HEK293 (cell line): Measurements from ENCODE around the gene MAP3K13.

ENCODE experiments used
- CTCF ChIA-PET: fragments of 350-600 bp; formaldehyde crosslinking; extraction: SDS; loops from one replicate; lab custom pipeline; 2021; ENCODE audit warnings: antibody characterized with exemption; lab: Yijun Ruan, JAX
- POLR2A ChIA-PET: fragments of 300-600 bp; formaldehyde crosslinking; extraction: SDS; loops from one replicate; lab custom pipeline; 2020; ENCODE audit warnings: antibody characterized with exemption, inconsistent platforms; lab: Yijun Ruan, JAX
- H3K27ac ChIP-seq: fragments of 200-500 bp; sonication (Bioruptor generic); 2 replicates; pipeline ENCODE4 v1.5.1; 2014; ENCODE audit warnings: low read depth, low read length, control low read depth, inconsistent platforms; ENCODE audit errors: extremely low read depth
- H3K36me3 ChIP-seq, 2 experiments: fragments of 200-500 bp in 1 of 2; sonication (Bioruptor generic) in 1 of 2; 1 replicate in 1 of 2; 2 replicates in 1 of 2; pipeline ENCODE4 v1.5.1; 2014 to 2017; ENCODE audit warnings: inconsistent platforms in 2 of 2, low read length in 2 of 2; ENCODE audit not compliant: control insufficient read depth in 2 of 2, insufficient read depth in 1 of 2
- H3K4me1 ChIP-seq: fragments of 200-500 bp; sonication (Bioruptor generic); 2 replicates; pipeline ENCODE4 v1.5.1; 2014; ENCODE audit warnings: mild to moderate bottlenecking, low read length, inconsistent platforms; ENCODE audit not compliant: control insufficient read depth, insufficient read depth
- H3K4me3 ChIP-seq: 2 replicates; pipeline ENCODE4 v1.5.1; 2011; ENCODE audit warnings: low read depth, mild to moderate bottlenecking, control low read depth, low read length, moderate library complexity
- H3K9me3 ChIP-seq: fragments of 200-500 bp; sonication (Bioruptor generic); 2 replicates; pipeline ENCODE4 v1.5.1; 2014; ENCODE audit warnings: low read depth, low read length, inconsistent platforms; ENCODE audit not compliant: control insufficient read depth, insufficient read depth
- GFI1B ChIP-seq: fragments of 450-650 bp; formaldehyde crosslinking; IDR thresholded peaks from 2 replicates; pipeline ENCODE4 v1.5.1; 2016; ENCODE audit warnings: missing biosample characterization, missing genetic modification characterization
- KLF9 ChIP-seq: fragments of 450-650 bp; formaldehyde crosslinking; IDR thresholded peaks from 2 replicates; pipeline ENCODE4 v1.5.1; 2016; ENCODE audit warnings: missing biosample characterization, missing genetic modification characterization, low read depth
- PRDM10 ChIP-seq: fragments of 450-650 bp; formaldehyde crosslinking; IDR thresholded peaks from 2 replicates; pipeline ENCODE4 v1.5.1; 2016; ENCODE audit warnings: missing biosample characterization, missing genetic modification characterization
- PRDM6 ChIP-seq: fragments of 450-650 bp; formaldehyde crosslinking; IDR thresholded peaks from 2 replicates; pipeline ENCODE4 v1.5.1; 2017; ENCODE audit warnings: missing biosample characterization, missing genetic modification characterization
- TCF7L2 ChIP-seq: IDR thresholded peaks from 2 replicates; pipeline ENCODE4 v1.6.1; 2011; ENCODE audit warnings: low read depth, mild to moderate bottlenecking, inconsistent platforms, low read length, moderate library complexity, borderline replicate concordance
- ZIC2 ChIP-seq: fragments of 450-650 bp; formaldehyde crosslinking; IDR thresholded peaks from 2 replicates; pipeline ENCODE4 v1.5.1; 2016; ENCODE audit warnings: missing biosample characterization, missing genetic modification characterization
- ZNF133 ChIP-seq: fragments of 450-650 bp; formaldehyde crosslinking; IDR thresholded peaks from 2 replicates; pipeline ENCODE4 v1.5.1; 2016; ENCODE audit warnings: missing biosample characterization, missing genetic modification characterization
- ZNF169 ChIP-seq: fragments of 450-650 bp; formaldehyde crosslinking; IDR thresholded peaks from 2 replicates; pipeline ENCODE4 v1.5.1; 2016; ENCODE audit warnings: missing biosample characterization, missing genetic modification characterization
- ZNF324 ChIP-seq: fragments of 450-650 bp; formaldehyde crosslinking; IDR thresholded peaks from 2 replicates; pipeline ENCODE4 v1.5.1; 2016; ENCODE audit warnings: missing biosample characterization, missing genetic modification characterization
- ZNF335 ChIP-seq: fragments of 450-650 bp; formaldehyde crosslinking; conservative IDR thresholded peaks from 2 replicates; pipeline ENCODE4 v1.5.1; 2016; ENCODE audit warnings: missing biosample characterization, missing genetic modification characterization
- ZNF394 ChIP-seq: fragments of 450-650 bp; formaldehyde crosslinking; IDR thresholded peaks from 2 replicates; pipeline ENCODE4 v1.5.1; 2016; ENCODE audit warnings: missing biosample characterization, missing genetic modification characterization, mild to moderate bottlenecking, moderate library complexity, borderline replicate concordance
- ZNF510 ChIP-seq: fragments of 450-650 bp; formaldehyde crosslinking; IDR thresholded peaks from 2 replicates; pipeline ENCODE4 v1.5.1; 2018; ENCODE audit warnings: mild to moderate bottlenecking, missing genetic modification characterization, missing biosample characterization; ENCODE audit not compliant: insufficient replicate concordance
- ZNF513 ChIP-seq: fragments of 450-650 bp; IDR thresholded peaks from 2 replicates; pipeline ENCODE4 v1.5.1; 2018; ENCODE audit warnings: missing biosample characterization, missing genetic modification characterization
- ZNF555 ChIP-seq: fragments of 450-650 bp; formaldehyde crosslinking; conservative IDR thresholded peaks from 2 replicates; pipeline ENCODE4 v1.5.1; 2017; ENCODE audit warnings: missing biosample characterization, mild to moderate bottlenecking, missing genetic modification characterization, inconsistent platforms
- ZNF561 ChIP-seq: fragments of 450-650 bp; IDR thresholded peaks from 2 replicates; pipeline ENCODE4 v1.5.1; 2018; ENCODE audit warnings: missing biosample characterization, missing genetic modification characterization, borderline replicate concordance
- ZNF776 ChIP-seq: fragments of 450-650 bp; formaldehyde crosslinking; IDR thresholded peaks from 2 replicates; pipeline ENCODE4 v1.5.0; 2017; ENCODE audit warnings: missing biosample characterization, missing genetic modification characterization, borderline replicate concordance
- ZNF843 ChIP-seq: fragments of 450-650 bp; formaldehyde crosslinking; IDR thresholded peaks from 2 replicates; pipeline ENCODE4 v1.5.1; 2016; ENCODE audit warnings: missing biosample characterization, missing genetic modification characterization
- TF ChIP-seq, protein P1 (sequence below): fragments of 450-650 bp; formaldehyde crosslinking; conservative IDR thresholded peaks from 2 replicates; pipeline ENCODE4 v1.5.1; 2016; ENCODE audit warnings: low read depth, missing biosample characterization, missing genetic modification characterization

Gene MAP3K13

DNA sequence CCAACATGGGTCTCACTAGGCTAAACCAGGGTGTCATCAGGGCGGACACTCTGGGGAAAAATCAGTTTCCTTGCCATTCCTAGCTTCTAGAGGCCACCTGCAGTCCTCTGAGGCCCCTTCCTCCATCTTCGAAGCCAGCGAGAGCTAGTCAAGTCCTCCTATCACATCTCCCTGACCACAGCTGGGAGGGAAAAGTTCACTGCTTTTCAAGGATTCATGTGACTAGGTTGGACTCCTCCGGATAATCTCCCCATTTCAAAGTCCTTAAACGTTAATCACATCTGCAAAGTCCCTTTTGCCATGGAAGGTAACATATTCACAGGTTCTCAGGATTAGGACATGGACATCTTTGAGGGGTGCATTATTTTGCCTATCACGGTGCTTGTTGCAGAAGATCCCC lies 35.9 kb upstream of the MAP3K13 start (continued):
- TF ChIP-seq ZNF555 (tag by site-specific recombination), result no peak
- TF ChIP-seq, all 188 proteins: peak for 0

DNA sequence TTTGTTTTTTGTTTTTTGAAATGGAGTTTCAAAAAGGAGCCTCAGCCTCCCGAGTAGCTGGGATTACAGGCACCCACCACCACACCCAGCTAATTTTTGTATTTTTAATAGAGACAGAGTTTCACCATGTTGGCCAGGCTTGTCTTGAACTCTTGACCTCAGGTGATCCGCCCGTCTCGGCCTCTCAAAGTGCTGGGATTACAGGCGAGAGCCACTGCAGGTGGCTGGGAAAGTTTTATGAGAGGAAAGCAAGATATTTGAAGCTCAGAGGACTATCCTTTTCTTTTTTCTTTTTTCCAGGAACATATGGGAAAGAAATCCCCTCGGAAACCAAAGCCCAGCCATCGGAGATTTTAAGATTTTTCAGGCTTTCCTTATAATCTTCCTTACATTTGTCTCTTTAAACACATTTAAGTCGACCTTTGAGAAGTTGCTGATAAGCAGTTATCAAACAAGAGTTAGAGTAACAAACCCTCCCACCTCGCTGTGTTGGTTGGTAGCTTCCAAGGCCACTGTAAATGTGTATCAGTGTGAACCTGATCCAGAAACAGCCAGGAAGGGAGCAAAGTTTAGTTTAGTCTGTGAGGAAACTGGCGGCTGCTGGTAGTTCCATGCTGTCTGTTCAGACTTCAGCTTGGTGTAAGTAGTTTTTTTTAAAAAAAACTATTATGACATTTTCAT lies 34.5 kb upstream of the MAP3K13 start:
- CTCF ChIA-PET, result interaction anchor here (0.6 to 1.4 kb wide), 2 partner anchors 20 to 27 kb away, joined by 3 read pairs; no protein-coding TSS in a partner anchor
- Histone ChIP-seq H3K4me1 (no peaks in the 10 kb centered on the region), H3K36me3 (no peaks in the 10 kb centered on the region), H3K4me3 (no peak overlapping the region), H3K27ac (no peak overlapping the region), H3K9me3 (no peaks in the 10 kb centered on the region)
- TF ChIP-seq ZNF561 (tag by site-specific recombination), result no peak
- peak; percentile 72 for TF ChIP-seq PRDM10 (tag by site-specific recombination)
- POLR2A ChIA-PET, result no interaction called here

GRCh38 chr3:185330238-185330637 lies 32.7 kb upstream of the MAP3K13 start:
- TF ChIP-seq, protein P1, sequence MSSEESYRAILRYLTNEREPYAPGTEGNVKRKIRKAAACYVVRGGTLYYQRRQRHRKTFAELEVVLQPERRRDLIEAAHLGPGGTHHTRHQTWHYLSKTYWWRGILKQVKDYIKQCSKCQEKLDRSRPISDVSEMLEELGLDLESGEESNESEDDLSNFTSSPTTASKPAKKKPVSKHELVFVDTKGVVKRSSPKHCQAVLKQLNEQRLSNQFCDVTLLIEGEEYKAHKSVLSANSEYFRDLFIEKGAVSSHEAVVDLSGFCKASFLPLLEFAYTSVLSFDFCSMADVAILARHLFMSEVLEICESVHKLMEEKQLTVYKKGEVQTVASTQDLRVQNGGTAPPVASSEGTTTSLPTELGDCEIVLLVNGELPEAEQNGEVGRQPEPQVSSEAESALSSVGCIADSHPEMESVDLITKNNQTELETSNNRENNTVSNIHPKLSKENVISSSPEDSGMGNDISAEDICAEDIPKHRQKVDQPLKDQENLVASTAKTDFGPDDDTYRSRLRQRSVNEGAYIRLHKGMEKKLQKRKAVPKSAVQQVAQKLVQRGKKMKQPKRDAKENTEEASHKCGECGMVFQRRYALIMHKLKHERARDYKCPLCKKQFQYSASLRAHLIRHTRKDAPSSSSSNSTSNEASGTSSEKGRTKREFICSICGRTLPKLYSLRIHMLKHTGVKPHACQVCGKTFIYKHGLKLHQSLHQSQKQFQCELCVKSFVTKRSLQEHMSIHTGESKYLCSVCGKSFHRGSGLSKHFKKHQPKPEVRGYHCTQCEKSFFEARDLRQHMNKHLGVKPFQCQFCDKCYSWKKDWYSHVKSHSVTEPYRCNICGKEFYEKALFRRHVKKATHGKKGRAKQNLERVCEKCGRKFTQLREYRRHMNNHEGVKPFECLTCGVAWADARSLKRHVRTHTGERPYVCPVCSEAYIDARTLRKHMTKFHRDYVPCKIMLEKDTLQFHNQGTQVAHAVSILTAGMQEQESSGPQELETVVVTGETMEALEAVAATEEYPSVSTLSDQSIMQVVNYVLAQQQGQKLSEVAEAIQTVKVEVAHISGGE (tag by site-specific recombination), result no peak
- no peak for TF ChIP-seq ZNF510 (tag by site-specific recombination)
- TF ChIP-seq ZNF335 (tag by site-specific recombination), result no peak
- no peak for TF ChIP-seq ZIC2 (tag by site-specific recombination)
- TF ChIP-seq ZNF133 (tag by site-specific recombination), result no peak
- no peak for TF ChIP-seq PRDM6 (tag by site-specific recombination)
- TF ChIP-seq ZNF394 (tag by site-specific recombination), result no peak
- no peak for TF ChIP-seq TCF7L2
- no peak for TF ChIP-seq GFI1B (tag by site-specific recombination)
- no peak for TF ChIP-seq ZNF324 (tag by site-specific recombination)
- no peak for TF ChIP-seq ZNF169 (tag by site-specific recombination)
- TF ChIP-seq KLF9, result no peak
- no peak for TF ChIP-seq ZNF513 (tag by site-specific recombination)
- TF ChIP-seq ZNF776 (tag by site-specific recombination), result no peak
- no peak for TF ChIP-seq ZNF843 (tag by site-specific recombination)
- H3K4me1 ChIP-seq, result no peaks in the 10 kb centered on the region
- ChIA-PET CTCF (interaction anchor here (0.6 kb wide), 1 partner anchor 59 kb away, joined by 4 read pairs; no protein-coding TSS in a partner anchor), POLR2A (no interaction called here)
- H3K36me3 ChIP-seq, result no peaks in the 10 kb centered on the region
- H3K4me3 ChIP-seq, result no peak overlapping the region
- H3K27ac ChIP-seq, result no peak overlapping the region
- H3K9me3 ChIP-seq, result no peaks in the 10 kb centered on the region
